Measurements from ENCODE around the gene FAM111B.

FAM111B gene

DNA sequence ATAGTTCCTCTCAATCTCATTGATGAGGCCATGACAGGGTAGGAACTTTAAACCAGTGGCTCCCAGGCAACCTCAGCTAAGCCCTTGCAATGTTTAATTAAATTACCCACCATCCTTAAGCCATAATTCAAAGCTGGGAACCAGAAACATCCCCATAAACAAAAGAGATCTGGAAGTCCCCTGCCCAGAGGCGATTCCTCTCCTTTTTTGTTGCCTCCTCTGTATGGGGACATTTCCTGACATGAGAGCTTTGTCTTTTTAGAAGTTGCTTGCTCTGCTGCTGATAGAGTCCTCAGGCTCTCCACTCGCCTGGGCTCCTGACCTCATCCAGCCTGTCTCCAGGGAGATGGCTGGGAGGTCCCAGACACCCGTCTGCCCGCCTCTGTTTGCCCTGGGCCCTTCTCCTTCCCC is 68.1 kb downstream of the FAM111B start:
- H3K4me1 ChIP-seq (ENCODE audit: insufficient read depth, low read length) = peaks cover 70% of the 10 kb centered on the region
- no peak overlapping the region for H2AFZ ChIP-seq (ENCODE audit: low read depth, low read length)
- peaks cover 22% of the 10 kb centered on the region for H3K9me3 ChIP-seq (ENCODE audit: low read length)
- no peaks in the 10 kb centered on the region for H3K27me3 ChIP-seq (ENCODE audit: insufficient read depth, low read length)
- peak overlapping the region; percentile 98 for H3K4me3 ChIP-seq (ENCODE audit: low read length)
- H3K36me3 ChIP-seq (ENCODE audit: insufficient read depth, low read length) = peaks cover 35% of the 10 kb centered on the region

DNA sequence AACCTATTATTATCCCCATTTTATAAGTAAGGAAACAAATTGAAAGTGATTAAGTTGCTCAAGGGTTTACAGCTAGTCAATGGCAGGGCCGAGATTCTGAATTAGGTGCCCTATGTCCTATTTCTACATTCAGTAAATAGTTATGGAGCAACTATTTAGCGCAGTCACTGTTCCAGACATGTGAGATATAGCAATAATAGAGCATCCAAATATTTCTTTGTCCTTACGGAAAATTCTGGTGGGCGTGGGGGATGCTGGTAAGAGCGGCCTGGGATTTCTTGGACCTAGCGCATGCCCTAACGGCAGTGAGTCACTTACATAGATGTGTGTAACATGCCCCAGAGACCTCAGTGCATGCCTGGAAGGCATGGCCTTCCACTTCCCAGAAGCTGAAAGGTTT is 69.3 kb downstream of the FAM111B start:
- Histone ChIP-seq H2AFZ (ENCODE audit: low read depth, low read length) (no peak overlapping the region), H3K4me3 (ENCODE audit: low read length) (no peak overlapping the region), H3K36me3 (ENCODE audit: insufficient read depth, low read length) (peaks cover 40% of the 10 kb centered on the region), H3K9me3 (ENCODE audit: low read length) (peaks cover 22% of the 10 kb centered on the region), H3K27me3 (ENCODE audit: insufficient read depth, low read length) (no peaks in the 10 kb centered on the region), H3K4me1 (ENCODE audit: insufficient read depth, low read length) (peaks cover 68% of the 10 kb centered on the region)

All from neuron (in vitro differentiated cells).